D721Med (cell line): Measurements from ENCODE around the gene CCDC30.
"Not testable (repeated sequence)": the region's sequence is repeated elsewhere in the genome, so short reads cannot be mapped to it uniquely, and the experiment has no call there.

ENCODE experiments used
- DNase-seq: peaks from one replicate; pipeline ENCODE4 v3.0.0; 2011; ENCODE audit warnings: low spot score; ENCODE audit not compliant: insufficient read length
- FAIRE-seq: peaks from 2 replicates; lab custom pipeline; 2011; peaks lifted over from hg19 to GRCh38; lab: Jason Lieb, UNC
- TF ChIP-seq, protein P1 (sequence below): IDR thresholded peaks from 2 replicates; pipeline ENCODE4 v1.5.1; 2012; ENCODE audit warnings: mild to moderate bottlenecking, control low read depth; ENCODE audit not compliant: insufficient read depth; ENCODE audit errors: missing control alignments

Gene CCDC30

DNA sequence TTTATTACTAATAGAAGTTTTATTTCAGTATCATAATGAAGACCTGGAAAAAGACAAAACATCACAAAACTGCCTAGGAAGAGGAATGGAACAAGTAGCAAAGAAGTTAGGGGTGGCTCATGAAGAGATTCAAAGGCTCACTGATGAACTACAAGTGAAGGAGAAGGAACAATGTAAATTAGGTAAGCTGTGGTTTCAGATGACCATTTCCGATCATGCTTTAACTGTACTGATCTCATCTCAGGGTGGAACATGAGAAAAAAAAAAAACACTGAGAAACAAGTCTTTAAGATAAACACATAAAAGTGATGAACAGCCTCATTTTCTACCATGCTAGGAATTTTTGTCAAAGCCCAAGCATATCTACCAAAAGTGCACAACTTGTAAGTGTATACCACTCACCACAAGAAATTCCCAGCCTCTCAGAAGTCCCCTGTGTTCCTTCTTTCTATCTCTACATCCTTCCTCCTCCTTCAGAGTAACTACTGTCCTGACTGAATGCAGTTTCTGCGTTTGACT lies 19.6 kb downstream of the CCDC30 start:
- FAIRE-seq (no peak), DNase-seq (no peak)
- TF ChIP-seq, protein P1, sequence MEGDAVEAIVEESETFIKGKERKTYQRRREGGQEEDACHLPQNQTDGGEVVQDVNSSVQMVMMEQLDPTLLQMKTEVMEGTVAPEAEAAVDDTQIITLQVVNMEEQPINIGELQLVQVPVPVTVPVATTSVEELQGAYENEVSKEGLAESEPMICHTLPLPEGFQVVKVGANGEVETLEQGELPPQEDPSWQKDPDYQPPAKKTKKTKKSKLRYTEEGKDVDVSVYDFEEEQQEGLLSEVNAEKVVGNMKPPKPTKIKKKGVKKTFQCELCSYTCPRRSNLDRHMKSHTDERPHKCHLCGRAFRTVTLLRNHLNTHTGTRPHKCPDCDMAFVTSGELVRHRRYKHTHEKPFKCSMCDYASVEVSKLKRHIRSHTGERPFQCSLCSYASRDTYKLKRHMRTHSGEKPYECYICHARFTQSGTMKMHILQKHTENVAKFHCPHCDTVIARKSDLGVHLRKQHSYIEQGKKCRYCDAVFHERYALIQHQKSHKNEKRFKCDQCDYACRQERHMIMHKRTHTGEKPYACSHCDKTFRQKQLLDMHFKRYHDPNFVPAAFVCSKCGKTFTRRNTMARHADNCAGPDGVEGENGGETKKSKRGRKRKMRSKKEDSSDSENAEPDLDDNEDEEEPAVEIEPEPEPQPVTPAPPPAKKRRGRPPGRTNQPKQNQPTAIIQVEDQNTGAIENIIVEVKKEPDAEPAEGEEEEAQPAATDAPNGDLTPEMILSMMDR: no peak

DNA sequence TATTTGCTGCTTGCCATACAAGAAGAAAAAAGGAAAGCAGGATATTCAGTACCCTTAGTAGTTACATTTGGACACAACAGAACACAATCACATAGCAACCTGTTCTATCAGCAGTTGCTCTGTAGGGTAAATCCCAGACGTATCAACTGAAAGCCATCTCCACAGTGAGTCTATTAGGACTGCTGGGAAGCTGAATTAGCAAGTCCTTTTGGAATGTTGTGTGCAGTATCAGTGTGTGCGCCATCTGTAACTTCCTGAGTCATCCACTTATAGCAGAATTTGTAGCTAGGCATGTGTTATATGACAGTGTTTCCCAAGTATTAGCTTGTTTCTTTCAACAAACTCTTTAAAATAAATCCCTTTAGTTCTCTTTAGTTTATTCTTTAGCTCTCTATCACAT lies 21.3 kb downstream of the CCDC30 start:
- TF ChIP-seq, protein P1: no peak
- no peak for FAIRE-seq
- no peak for DNase-seq

DNA sequence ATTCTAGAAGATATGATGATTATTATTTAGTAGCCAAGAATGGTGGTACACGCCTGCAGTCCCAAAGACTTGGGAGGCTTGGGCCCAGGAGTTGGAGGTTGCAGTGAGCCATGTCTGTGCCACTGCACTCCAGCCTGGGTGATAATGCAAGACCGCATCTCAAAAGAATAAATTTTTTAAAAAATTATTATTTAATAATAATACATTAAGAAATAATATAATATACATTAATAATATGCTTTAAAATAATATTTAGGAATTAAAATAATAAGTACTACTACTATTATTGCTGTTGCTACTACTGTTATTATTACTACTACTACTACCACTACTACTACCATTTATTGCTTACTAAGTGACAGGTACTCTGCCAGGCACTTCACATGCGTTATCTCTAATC lies 27.2 kb downstream of the CCDC30 start:
- TF ChIP-seq, protein P1: no peak
- FAIRE-seq: no peak
- no peak for DNase-seq

DNA sequence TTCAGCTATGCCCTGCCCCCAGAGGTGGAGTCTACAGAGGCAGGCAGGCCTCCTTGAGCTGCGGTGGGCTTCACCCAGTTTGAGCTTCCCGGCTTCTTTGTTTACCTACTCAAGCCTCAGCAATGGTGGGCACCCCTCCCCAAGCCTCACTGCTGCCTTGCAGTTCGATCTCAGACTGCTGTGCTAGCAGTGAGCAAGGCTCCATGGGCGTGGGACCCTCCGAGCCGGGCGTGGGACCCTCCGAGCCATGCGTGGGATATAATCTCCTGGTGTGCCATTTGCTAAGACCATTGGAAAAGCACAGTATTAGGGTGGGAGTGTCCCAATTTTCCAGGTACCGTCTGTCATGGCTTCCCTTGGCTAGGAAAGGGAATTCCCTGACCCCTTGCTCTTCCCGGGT lies 38.9 kb downstream of the CCDC30 start:
- DNase-seq, FAIRE-seq: not testable (repeated sequence)

DNA sequence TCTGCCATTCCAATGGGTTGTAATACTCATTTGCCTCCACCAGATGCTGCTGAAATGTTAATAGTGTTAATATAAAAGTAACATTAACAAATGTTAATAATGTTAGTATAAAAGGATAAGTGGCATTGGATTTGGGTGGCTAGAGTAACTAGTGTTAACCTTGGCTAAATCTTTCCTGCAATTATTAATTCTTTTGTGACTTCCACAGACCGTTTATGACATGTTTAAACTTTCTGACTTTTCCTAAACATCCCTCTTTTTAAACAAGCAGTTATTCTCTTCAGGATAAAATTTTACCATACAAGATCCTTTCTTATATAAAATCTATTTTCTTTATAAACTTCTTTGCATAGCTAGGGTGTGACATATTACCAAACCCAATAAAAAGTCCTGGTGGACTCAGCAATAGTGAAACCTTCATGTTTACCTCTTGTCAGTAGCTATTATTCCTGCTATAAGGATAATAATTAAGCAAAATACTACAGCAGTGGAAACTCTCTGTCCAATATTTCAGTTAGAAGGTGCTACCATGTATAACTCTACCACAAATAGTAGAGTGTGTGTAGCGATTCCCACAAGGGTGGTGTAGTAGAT lies 41.5 kb downstream of the CCDC30 start:
- TF ChIP-seq, protein P1: no peak
- FAIRE-seq (no peak), DNase-seq (no peak)

DNA sequence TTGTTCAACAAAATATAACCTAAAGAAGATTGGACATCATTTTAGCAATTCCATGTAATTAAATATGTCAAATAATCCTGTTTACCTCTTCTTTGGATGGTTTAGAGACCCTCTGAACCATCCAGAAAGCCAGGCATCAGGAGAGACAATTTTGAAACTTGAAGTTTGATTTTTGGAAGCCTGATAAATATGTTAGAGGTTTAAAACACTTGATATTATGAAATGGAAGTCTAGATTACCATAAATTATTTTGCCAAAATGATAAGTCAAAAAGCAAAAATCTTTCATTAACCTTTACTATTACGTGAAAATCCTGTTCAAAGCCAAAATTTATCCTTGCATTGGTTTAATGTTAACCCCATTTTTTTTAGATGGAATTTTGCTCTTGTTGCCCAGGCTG lies 43.5 kb downstream of the CCDC30 start:
- no peak for FAIRE-seq

DNA sequence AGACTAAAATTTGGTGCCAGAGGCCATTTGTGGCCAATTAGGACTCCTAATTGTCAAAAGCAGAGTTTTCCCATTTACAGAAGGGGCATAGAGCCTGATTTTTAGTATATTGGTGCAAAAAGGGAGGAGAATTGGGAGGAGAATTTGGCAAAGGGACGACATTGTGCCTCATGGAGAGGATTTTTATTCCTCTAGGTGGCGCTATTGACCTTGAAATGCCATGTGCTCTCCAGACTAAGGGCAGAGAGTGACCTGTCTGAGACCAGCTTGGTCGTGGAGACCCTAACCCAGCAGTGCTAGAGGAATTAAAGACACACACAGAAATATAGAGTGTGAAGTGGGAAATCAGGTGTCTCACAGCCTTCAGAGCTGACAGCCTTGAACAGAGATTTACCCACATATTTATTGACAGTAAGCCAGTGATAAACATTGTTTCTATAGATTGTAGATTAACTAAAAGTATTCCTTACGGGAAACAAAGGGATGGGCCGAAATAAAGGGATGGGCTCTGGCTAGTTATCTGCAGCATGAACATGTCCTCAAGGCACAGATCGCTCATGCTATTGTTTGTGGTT lies 48.6 kb downstream of the CCDC30 start:
- not testable (repeated sequence) for FAIRE-seq, DNase-seq
- TF ChIP-seq, protein P1: peak; percentile 30

More for the DNA sequence above, 43.5 kb downstream of the CCDC30 start:
- TF ChIP-seq, protein P1: no peak
- no peak for DNase-seq
